ENCODE measurements around the gene CTAGE15.
"Not testable (repeated sequence)": the region's sequence is repeated elsewhere in the genome, so short reads cannot be mapped to it uniquely, and the experiment has no call there.

Gene CTAGE15

DNA sequence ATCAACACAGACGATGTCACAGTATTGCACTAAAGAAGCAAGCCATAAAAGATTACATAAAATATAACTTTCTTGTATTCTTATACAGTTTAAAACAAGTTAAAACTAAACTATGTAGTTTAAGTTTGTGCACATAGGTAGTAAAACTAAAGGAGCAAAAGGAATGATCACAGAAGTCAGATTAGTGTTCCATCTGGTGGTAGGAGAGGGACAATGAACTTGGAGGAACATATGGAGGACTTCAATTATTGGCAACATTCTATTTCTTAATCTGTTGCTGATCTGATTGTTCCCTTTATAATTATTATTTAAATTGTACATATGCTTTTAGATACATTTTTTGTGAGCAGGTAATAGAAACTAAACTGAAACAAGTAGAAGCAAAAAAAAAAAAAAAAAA is 5.6 kb upstream of the CTAGE15 start:
- H3K4me1 ChIP-seq (ENCODE audit: control insufficient read depth in 2 of 2, insufficient read depth in 2 of 2, low read length in 2 of 2); H3K9ac ChIP-seq (ENCODE audit: low read depth in 1 of 2, low read length in 2 of 2); H3K36me3 ChIP-seq (ENCODE audit: control insufficient read depth in 2 of 2, insufficient read depth in 2 of 2, low read length in 2 of 2); H3K9me3 ChIP-seq (ENCODE audit: control insufficient read depth in 2 of 2, low read length in 2 of 2); H3K4me3 ChIP-seq (ENCODE audit: low read length in 2 of 2); H3K27ac ChIP-seq (ENCODE audit: low read depth in 2 of 2, low read length in 2 of 2); H3K27me3 ChIP-seq (ENCODE audit: control insufficient read depth in 2 of 2, insufficient read depth in 2 of 2, low read length in 2 of 2): not testable (repeated sequence)

DNA sequence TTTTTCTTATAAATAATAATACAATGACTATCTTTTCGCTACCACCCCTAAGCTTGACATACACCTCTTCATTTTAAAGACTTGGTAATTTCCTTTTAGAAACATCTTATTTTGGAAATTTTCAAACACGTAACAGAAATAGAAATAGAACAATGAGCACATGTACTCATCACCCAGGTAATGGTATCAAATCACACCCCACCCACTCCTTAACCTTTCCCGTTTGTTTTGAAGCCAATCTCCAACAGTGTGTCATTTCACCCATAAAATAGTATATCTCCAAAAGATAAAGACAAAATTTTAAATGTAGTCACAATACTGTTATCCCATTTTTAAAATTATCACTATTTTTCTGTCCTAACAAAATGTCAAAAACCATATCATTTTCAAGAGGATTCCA is 16.6 kb downstream of the CTAGE15 start:
- not testable (repeated sequence) for H3K9ac ChIP-seq (ENCODE audit: low read depth in 1 of 2, low read length in 2 of 2); H3K27ac ChIP-seq (ENCODE audit: low read depth in 2 of 2, low read length in 2 of 2); H3K4me3 ChIP-seq (ENCODE audit: low read length in 2 of 2); H3K4me1 ChIP-seq (ENCODE audit: control insufficient read depth in 2 of 2, insufficient read depth in 2 of 2, low read length in 2 of 2); H3K36me3 ChIP-seq (ENCODE audit: control insufficient read depth in 2 of 2, insufficient read depth in 2 of 2, low read length in 2 of 2); H3K9me3 ChIP-seq (ENCODE audit: control insufficient read depth in 2 of 2, low read length in 2 of 2); H3K27me3 ChIP-seq (ENCODE audit: control insufficient read depth in 2 of 2, insufficient read depth in 2 of 2, low read length in 2 of 2)

DNA sequence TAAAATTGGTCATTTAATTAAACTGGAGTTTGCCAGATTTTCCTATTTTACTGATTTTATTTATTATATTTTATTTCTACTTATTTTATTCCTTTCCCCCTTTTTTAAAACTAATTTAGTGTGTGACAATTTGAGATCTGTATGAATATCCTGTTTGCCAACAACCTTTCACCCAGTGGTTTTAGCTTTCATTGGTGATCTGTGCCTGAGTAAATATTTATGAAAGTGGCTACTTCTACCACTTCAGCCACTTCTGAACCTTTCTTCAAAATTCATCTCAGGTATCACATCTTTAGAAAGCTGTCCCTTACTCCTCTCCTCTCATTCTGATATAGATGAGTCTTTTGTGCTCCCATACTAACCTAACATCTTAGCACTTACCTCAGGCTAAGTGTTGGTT is 18.3 kb downstream of the CTAGE15 start:
- H3K9me3 ChIP-seq (ENCODE audit: control insufficient read depth in 2 of 2, low read length in 2 of 2); H3K27ac ChIP-seq (ENCODE audit: low read depth in 2 of 2, low read length in 2 of 2); H3K27me3 ChIP-seq (ENCODE audit: control insufficient read depth in 2 of 2, insufficient read depth in 2 of 2, low read length in 2 of 2); H3K9ac ChIP-seq (ENCODE audit: low read depth in 1 of 2, low read length in 2 of 2); H3K4me3 ChIP-seq (ENCODE audit: low read length in 2 of 2); H3K36me3 ChIP-seq (ENCODE audit: control insufficient read depth in 2 of 2, insufficient read depth in 2 of 2, low read length in 2 of 2); H3K4me1 ChIP-seq (ENCODE audit: control insufficient read depth in 2 of 2, insufficient read depth in 2 of 2, low read length in 2 of 2): not testable (repeated sequence)

DNA sequence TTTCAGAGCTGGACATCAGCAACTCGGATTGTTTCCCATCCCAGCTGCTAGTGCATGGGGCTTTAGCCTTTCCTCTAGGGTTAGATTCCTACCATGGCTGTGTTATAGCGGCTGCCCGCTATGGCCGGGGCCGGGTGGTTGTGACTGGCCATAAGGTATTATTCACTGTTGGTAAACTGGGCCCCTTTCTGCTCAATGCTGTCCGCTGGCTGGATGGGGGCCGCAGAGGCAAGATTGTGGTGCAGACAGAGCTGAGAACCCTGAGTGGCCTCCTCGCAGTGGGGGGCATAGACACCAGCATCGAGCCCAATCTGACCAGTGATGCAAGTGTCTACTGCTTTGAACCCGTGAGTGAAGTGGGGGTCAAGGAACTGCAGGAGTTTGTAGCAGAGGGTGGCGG is 26.5 kb downstream of the CTAGE15 start:
- H3K27me3 ChIP-seq (ENCODE audit: control insufficient read depth in 2 of 2, insufficient read depth in 2 of 2, low read length in 2 of 2); H3K36me3 ChIP-seq (ENCODE audit: control insufficient read depth in 2 of 2, insufficient read depth in 2 of 2, low read length in 2 of 2); H3K27ac ChIP-seq (ENCODE audit: low read depth in 2 of 2, low read length in 2 of 2); H3K9ac ChIP-seq (ENCODE audit: low read depth in 1 of 2, low read length in 2 of 2); H3K4me3 ChIP-seq (ENCODE audit: low read length in 2 of 2); H3K4me1 ChIP-seq (ENCODE audit: control insufficient read depth in 2 of 2, insufficient read depth in 2 of 2, low read length in 2 of 2); H3K9me3 ChIP-seq (ENCODE audit: control insufficient read depth in 2 of 2, low read length in 2 of 2): not testable (repeated sequence)

DNA sequence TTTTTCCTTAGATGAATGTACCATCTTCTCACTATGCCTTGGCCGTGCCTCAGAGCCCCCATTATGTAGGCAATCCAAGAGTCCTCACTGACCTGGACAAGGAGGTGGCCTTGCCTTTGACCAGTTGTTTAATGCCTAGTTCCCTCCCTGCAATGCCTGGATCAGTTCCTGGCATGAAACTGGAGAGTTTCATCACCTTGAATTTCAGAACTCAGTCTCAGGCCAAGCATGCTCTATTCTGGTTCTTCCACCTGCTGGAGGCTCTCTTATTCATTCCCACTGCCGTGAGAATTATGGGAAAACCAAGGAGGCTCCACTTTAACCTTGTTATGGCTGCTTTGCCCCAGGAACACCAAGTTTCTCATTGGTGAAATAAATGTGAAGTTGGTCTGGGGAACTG is 31.9 kb downstream of the CTAGE15 start:
- not testable (repeated sequence) for H3K27me3 ChIP-seq (ENCODE audit: control insufficient read depth in 2 of 2, insufficient read depth in 2 of 2, low read length in 2 of 2); H3K4me3 ChIP-seq (ENCODE audit: low read length in 2 of 2); H3K36me3 ChIP-seq (ENCODE audit: control insufficient read depth in 2 of 2, insufficient read depth in 2 of 2, low read length in 2 of 2); H3K27ac ChIP-seq (ENCODE audit: low read depth in 2 of 2, low read length in 2 of 2); H3K4me1 ChIP-seq (ENCODE audit: control insufficient read depth in 2 of 2, insufficient read depth in 2 of 2, low read length in 2 of 2); H3K9ac ChIP-seq (ENCODE audit: low read depth in 1 of 2, low read length in 2 of 2); H3K9me3 ChIP-seq (ENCODE audit: control insufficient read depth in 2 of 2, low read length in 2 of 2)

DNA sequence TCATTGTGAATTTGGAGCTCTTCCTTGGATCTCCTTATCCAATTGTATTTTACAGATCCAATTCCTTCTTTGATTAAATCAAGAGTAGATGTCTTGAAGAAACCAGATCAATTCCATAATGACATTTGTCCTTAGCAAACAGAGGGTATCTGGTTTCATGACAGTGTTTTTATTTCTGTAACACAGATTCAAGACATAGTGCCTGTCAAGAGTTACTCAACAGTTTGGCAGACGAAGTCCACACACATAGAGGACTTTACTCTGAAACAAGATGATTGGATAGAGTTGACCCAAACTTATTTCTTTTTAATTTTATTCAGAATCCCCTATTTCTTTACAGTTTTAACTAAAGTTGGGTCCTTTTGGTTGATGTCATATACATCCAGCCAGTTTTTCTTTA is 34.5 kb downstream of the CTAGE15 start:
- H3K9me3 ChIP-seq (ENCODE audit: control insufficient read depth in 2 of 2, low read length in 2 of 2); H3K9ac ChIP-seq (ENCODE audit: low read depth in 1 of 2, low read length in 2 of 2); H3K27ac ChIP-seq (ENCODE audit: low read depth in 2 of 2, low read length in 2 of 2); H3K36me3 ChIP-seq (ENCODE audit: control insufficient read depth in 2 of 2, insufficient read depth in 2 of 2, low read length in 2 of 2); H3K4me1 ChIP-seq (ENCODE audit: control insufficient read depth in 2 of 2, insufficient read depth in 2 of 2, low read length in 2 of 2); H3K27me3 ChIP-seq (ENCODE audit: control insufficient read depth in 2 of 2, insufficient read depth in 2 of 2, low read length in 2 of 2); H3K4me3 ChIP-seq (ENCODE audit: low read length in 2 of 2): not testable (repeated sequence)

DNA sequence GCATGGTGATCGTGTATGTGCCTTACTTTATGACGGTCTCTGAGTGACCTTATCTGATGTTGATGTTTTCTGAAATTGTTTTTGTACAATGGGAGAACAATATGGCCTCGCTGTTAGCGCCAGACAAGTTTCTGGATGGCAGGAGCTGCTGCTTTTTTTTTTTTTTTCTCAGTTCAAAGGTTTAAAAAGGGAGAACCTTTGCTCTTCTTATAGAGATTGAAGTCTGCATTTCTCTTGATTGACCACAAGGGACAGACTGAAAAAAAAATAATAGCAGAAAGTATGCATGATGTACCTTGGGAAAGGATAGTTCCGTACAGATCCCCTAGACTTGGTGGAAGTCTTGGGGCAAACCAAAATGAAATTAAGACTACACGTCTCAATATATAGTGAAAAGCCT is 43.9 kb downstream of the CTAGE15 start:
- not testable (repeated sequence) for H3K36me3 ChIP-seq (ENCODE audit: control insufficient read depth in 2 of 2, insufficient read depth in 2 of 2, low read length in 2 of 2); H3K9me3 ChIP-seq (ENCODE audit: control insufficient read depth in 2 of 2, low read length in 2 of 2); H3K27ac ChIP-seq (ENCODE audit: low read depth in 2 of 2, low read length in 2 of 2); H3K9ac ChIP-seq (ENCODE audit: low read depth in 1 of 2, low read length in 2 of 2); H3K27me3 ChIP-seq (ENCODE audit: control insufficient read depth in 2 of 2, insufficient read depth in 2 of 2, low read length in 2 of 2); H3K4me1 ChIP-seq (ENCODE audit: control insufficient read depth in 2 of 2, insufficient read depth in 2 of 2, low read length in 2 of 2); H3K4me3 ChIP-seq (ENCODE audit: low read length in 2 of 2)

DNA sequence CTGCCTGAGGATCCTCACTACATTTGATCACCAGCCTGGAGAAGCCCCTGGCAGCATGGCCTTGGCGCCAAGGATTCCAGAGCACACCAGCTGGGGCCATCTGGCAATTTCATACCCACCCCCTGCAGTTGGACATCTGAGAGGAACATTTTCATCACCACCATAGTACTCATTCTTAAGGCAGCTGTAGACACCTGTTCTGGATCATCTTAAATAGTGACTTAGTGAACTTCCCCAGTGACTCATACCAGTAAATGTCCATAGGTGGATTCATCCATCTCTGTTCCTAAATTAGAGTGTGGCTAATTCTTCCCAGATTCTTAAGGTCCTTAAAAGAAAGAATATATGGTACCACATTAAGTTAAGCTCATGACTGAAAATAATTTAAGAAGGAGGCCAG is 45.6 kb downstream of the CTAGE15 start:
- not testable (repeated sequence) for H3K9me3 ChIP-seq (ENCODE audit: control insufficient read depth in 2 of 2, low read length in 2 of 2); H3K4me1 ChIP-seq (ENCODE audit: control insufficient read depth in 2 of 2, insufficient read depth in 2 of 2, low read length in 2 of 2); H3K9ac ChIP-seq (ENCODE audit: low read depth in 1 of 2, low read length in 2 of 2); H3K4me3 ChIP-seq (ENCODE audit: low read length in 2 of 2); H3K27ac ChIP-seq (ENCODE audit: low read depth in 2 of 2, low read length in 2 of 2); H3K36me3 ChIP-seq (ENCODE audit: control insufficient read depth in 2 of 2, insufficient read depth in 2 of 2, low read length in 2 of 2); H3K27me3 ChIP-seq (ENCODE audit: control insufficient read depth in 2 of 2, insufficient read depth in 2 of 2, low read length in 2 of 2)

DNA sequence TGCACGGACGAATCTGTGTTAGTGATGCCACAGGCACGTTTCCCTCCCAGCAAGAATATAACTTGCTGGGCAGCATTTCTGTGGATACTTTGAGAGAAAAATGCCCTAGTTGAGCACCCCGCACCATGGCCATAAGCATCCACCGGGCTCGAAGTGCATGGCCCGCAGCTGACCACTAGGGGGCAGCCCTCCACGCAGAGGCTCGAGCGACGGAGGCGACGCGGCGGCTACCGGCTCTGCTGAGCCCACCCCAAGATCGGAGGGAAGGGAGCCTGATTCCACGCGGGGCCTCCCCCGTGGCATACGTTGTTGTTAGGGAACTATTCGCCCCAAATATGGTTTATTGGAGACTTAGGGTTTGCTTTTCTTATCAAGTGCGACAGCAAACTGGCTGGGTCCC is 48.5 kb downstream of the CTAGE15 start:
- H3K27me3 ChIP-seq (ENCODE audit: control insufficient read depth in 2 of 2, insufficient read depth in 2 of 2, low read length in 2 of 2): not testable (repeated sequence)

DNA sequence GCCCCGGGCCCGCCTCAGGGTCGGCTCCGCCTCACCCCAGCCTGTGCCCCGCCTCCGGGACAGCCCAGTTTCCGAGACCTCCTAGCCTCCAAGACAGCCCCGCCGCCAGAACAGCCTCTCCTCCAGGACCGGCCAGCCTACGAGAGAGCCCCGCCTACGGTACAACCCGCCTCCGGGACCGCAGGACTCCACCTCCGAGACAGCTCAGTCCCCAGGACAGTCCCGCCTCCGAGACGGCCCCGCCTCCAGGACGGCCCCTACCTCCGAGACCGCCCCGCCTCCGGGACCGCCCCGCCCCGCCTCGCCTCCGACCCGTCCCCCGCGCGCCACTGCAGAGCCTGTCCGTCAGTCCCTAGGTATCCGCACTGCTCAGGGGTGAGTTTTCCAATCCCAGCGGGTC is 49.0 kb downstream of the CTAGE15 start, which contains the start of gene TCAF2:
TSS of gene TCAF2 (plus strand) at position 329 of the 400 bp plus-strand sequence.
- H3K27me3 ChIP-seq (ENCODE audit: control insufficient read depth in 2 of 2, insufficient read depth in 2 of 2, low read length in 2 of 2); H3K27ac ChIP-seq (ENCODE audit: low read depth in 2 of 2, low read length in 2 of 2); H3K4me3 ChIP-seq (ENCODE audit: low read length in 2 of 2): not testable (repeated sequence)

More for the DNA sequence above, 48.5 kb downstream of the CTAGE15 start:
- H3K4me1 ChIP-seq (ENCODE audit: control insufficient read depth in 2 of 2, insufficient read depth in 2 of 2, low read length in 2 of 2); H3K27ac ChIP-seq (ENCODE audit: low read depth in 2 of 2, low read length in 2 of 2); H3K36me3 ChIP-seq (ENCODE audit: control insufficient read depth in 2 of 2, insufficient read depth in 2 of 2, low read length in 2 of 2); H3K4me3 ChIP-seq (ENCODE audit: low read length in 2 of 2); H3K9me3 ChIP-seq (ENCODE audit: control insufficient read depth in 2 of 2, low read length in 2 of 2); H3K9ac ChIP-seq (ENCODE audit: low read depth in 1 of 2, low read length in 2 of 2): not testable (repeated sequence)

DNA sequence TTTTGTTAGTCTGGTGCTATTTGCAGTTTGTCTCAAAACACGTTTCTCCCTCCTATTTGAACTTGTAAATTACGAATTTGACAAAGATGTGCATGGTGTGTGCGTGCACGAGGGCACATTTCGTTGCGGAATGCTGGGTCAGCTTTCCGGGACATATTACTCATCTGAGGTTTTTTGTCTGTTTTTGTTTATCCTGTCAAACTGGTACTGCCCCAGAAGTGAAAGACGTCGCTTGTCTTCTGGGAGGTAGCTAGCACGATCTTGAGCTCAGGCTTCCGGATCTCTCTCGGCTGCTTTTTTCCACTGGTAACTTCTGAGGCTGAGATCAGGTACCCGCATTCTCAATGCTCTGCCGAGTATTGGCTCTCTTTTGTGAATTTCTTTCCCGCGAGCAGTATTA is 49.6 kb downstream of the CTAGE15 start:
- H3K27ac ChIP-seq (ENCODE audit: low read depth in 2 of 2, low read length in 2 of 2); H3K9ac ChIP-seq (ENCODE audit: low read depth in 1 of 2, low read length in 2 of 2); H3K9me3 ChIP-seq (ENCODE audit: control insufficient read depth in 2 of 2, low read length in 2 of 2); H3K4me3 ChIP-seq (ENCODE audit: low read length in 2 of 2); H3K27me3 ChIP-seq (ENCODE audit: control insufficient read depth in 2 of 2, insufficient read depth in 2 of 2, low read length in 2 of 2); H3K4me1 ChIP-seq (ENCODE audit: control insufficient read depth in 2 of 2, insufficient read depth in 2 of 2, low read length in 2 of 2); H3K36me3 ChIP-seq (ENCODE audit: control insufficient read depth in 2 of 2, insufficient read depth in 2 of 2, low read length in 2 of 2): not testable (repeated sequence)

More for the DNA sequence above, 49.0 kb downstream of the CTAGE15 start, which contains the start of gene TCAF2:
- not testable (repeated sequence) for H3K4me1 ChIP-seq (ENCODE audit: control insufficient read depth in 2 of 2, insufficient read depth in 2 of 2, low read length in 2 of 2); H3K9ac ChIP-seq (ENCODE audit: low read depth in 1 of 2, low read length in 2 of 2); H3K9me3 ChIP-seq (ENCODE audit: control insufficient read depth in 2 of 2, low read length in 2 of 2); H3K36me3 ChIP-seq (ENCODE audit: control insufficient read depth in 2 of 2, insufficient read depth in 2 of 2, low read length in 2 of 2)
